ENCODE data around the gene MAPK10.

MAPK10 gene

GRCh38 chr4:86388252-86388651 is 28.4 kb upstream of the MAPK10 start:
- TF ChIP-seq CTCF (conservative IDR thresholded peaks at IDR 0.05) (no peak), ZFX (IDR thresholded peaks at IDR 0.05) (no peak)
- H3K27ac ChIP-seq = no peak overlapping the region

- H3K27ac ChIP-seq = no peak overlapping the region
- TF ChIP-seq ZFX (IDR thresholded peaks at IDR 0.05) = no peak
- no peak for TF ChIP-seq CTCF (conservative IDR thresholded peaks at IDR 0.05)
These were observed 27.1 kb upstream of the MAPK10 start for GRCh38 chr4:86386817-86387415.

- no peak overlapping the region for H3K27ac ChIP-seq
- TF ChIP-seq ZFX (IDR thresholded peaks at IDR 0.05) (no peak), CTCF (conservative IDR thresholded peaks at IDR 0.05) (no peak)
These were observed 26.3 kb upstream of the MAPK10 start for GRCh38 chr4:86386201-86386600.

GRCh38 chr4:86381431-86381830 is 21.6 kb upstream of the MAPK10 start:
- H3K27ac ChIP-seq = no peak overlapping the region
- TF ChIP-seq ZFX (IDR thresholded peaks at IDR 0.05) (no peak), CTCF (conservative IDR thresholded peaks at IDR 0.05) (no peak)

- H3K27ac ChIP-seq = no peak overlapping the region; the same call in 1 of the 2 replicates
- TF ChIP-seq CTCF (conservative IDR thresholded peaks at IDR 0.05) = no peak
- no peak for TF ChIP-seq ZFX (IDR thresholded peaks at IDR 0.05)
These were observed 20.4 kb upstream of the MAPK10 start for GRCh38 chr4:86380181-86380724.

- TF ChIP-seq ZFX (IDR thresholded peaks at IDR 0.05) (no peak), CTCF (conservative IDR thresholded peaks at IDR 0.05) (no peak)
- no peak overlapping the region for H3K27ac ChIP-seq
These were observed 17.0 kb upstream of the MAPK10 start for GRCh38 chr4:86376850-86377249.

GRCh38 chr4:86368433-86368832 is 8.6 kb upstream of the MAPK10 start:
- TF ChIP-seq ZFX (IDR thresholded peaks at IDR 0.05) = no peak
- TF ChIP-seq CTCF (conservative IDR thresholded peaks at IDR 0.05) = no peak
- H3K27ac ChIP-seq = no peak overlapping the region

Measured in C4-2B (cell line).